K562 (cell line): Measurements from ENCODE around the gene NR1H2. TPM values are rescaled to one million over a fixed set of nuclear protein-coding genes. Genes with fewer than 3 reads are reported as not detected.

Experiments used
- ARID1B ChIP-seq: fragments of 450-650 bp; IDR thresholded peaks from 2 replicates; pipeline ENCODE4 v1.6.1; 2016; ENCODE audit warnings: antibody characterized with exemption, mild to moderate bottlenecking, inconsistent platforms
- ARID2 ChIP-seq: fragments of 450-650 bp; IDR thresholded peaks from 2 replicates; pipeline ENCODE4 v1.6.1; 2017; ENCODE audit warnings: antibody characterized with exemption, mild to moderate bottlenecking
- CEBPG ChIP-seq, 3 experiments: fragments of 200-800 bp in 1 of 3; sonication (Bioruptor generic) in 1 of 3; sonication (generic) in 1 of 3; formaldehyde crosslinking in 1 of 3; IDR thresholded peaks in 2 of 3; conservative IDR thresholded peaks in 1 of 3; 2 replicates each; pipeline versions ENCODE4 v1.6.1 to v1.8.0; 2016 to 2022; ENCODE audit warnings: missing compliant biosample characterization in 2 of 3, missing genetic modification characterization in 2 of 3, mild to moderate bottlenecking in 1 of 3, missing genetic modification reagents in 1 of 3
- HDAC1 ChIP-seq, 2 experiments: fragments of 450-650 bp; IDR thresholded peaks; 2 replicates each; pipeline ENCODE4 v1.6.1; 2016 to 2017; ENCODE audit warnings: inconsistent platforms in 1 of 2, mild to moderate bottlenecking in 1 of 2, moderate library complexity in 1 of 2
- HDGF ChIP-seq: fragments of 450-650 bp; IDR thresholded peaks from 2 replicates; pipeline ENCODE4 v1.6.1; 2016
- HNRNPUL1 ChIP-seq: fragments of 200-400 bp; formaldehyde crosslinking; IDR thresholded peaks from 2 replicates; pipeline ENCODE4 v1.6.1; 2017; ENCODE audit warnings: low read length
- JUNB ChIP-seq: fragments of 450-650 bp; formaldehyde crosslinking; conservative IDR thresholded peaks from 2 replicates; pipeline ENCODE4 v1.4.0; 2020; ENCODE audit warnings: mild to moderate bottlenecking
- KAT7 ChIP-seq: sonication (generic); formaldehyde crosslinking; IDR thresholded peaks from 2 replicates; pipeline ENCODE4 v1.8.0; 2022; ENCODE audit warnings: missing genetic modification reagents, mild to moderate bottlenecking, borderline replicate concordance
- MYNN ChIP-seq, 2 experiments: sonication (generic); formaldehyde crosslinking in 1 of 2; IDR thresholded peaks; 2 replicates each; pipeline versions ENCODE4 v1.5.0 to v1.6.1; 2016 to 2020; ENCODE audit warnings: antibody characterized with exemption in 1 of 2, missing genetic modification reagents in 1 of 2
- SMARCA4 ChIP-seq: fragments of 450-650 bp; IDR thresholded peaks from 2 replicates; pipeline ENCODE4 v1.6.1; 2016
- STAT5A ChIP-seq: IDR thresholded peaks from 2 replicates; pipeline ENCODE4 v1.6.1; 2012; ENCODE audit warnings: low read length, inconsistent platforms, borderline replicate concordance
- TCF3 ChIP-seq: sonication (generic); formaldehyde crosslinking; IDR thresholded peaks from 2 replicates; pipeline ENCODE4 v1.4.0; 2020; ENCODE audit warnings: mild to moderate bottlenecking, missing genetic modification reagents
- TOE1 ChIP-seq, 2 experiments: fragments of 450-650 bp in 1 of 2; sonication (generic) in 1 of 2; formaldehyde crosslinking in 1 of 2; IDR thresholded peaks; 2 replicates each; pipeline versions ENCODE4 v1.7.1 to v1.8.0; 2016 to 2022; ENCODE audit warnings: borderline replicate concordance in 2 of 2, mild to moderate bottlenecking in 2 of 2, antibody characterized with exemption in 1 of 2, inconsistent platforms in 1 of 2, low read depth in 1 of 2, missing genetic modification reagents in 1 of 2, moderate library complexity in 1 of 2
- ZNF184 ChIP-seq: sonication (generic); formaldehyde crosslinking; IDR thresholded peaks from 2 replicates; pipeline ENCODE4 v1.5.0; 2020; ENCODE audit warnings: missing genetic modification reagents
- ZNF274 ChIP-seq: IDR thresholded peaks from 2 replicates; pipeline ENCODE4 v1.6.1; 2011; ENCODE audit warnings: low read depth, mild to moderate bottlenecking, low read length, moderate library complexity, borderline replicate concordance
- polyA plus RNA-seq, 8 experiments: library from polyadenylated mRNA; depleted of rRNA in 4 of 8; stranded (reverse) in 5 of 8; unstranded in 3 of 8; fragments of >200 nt; fragmentation: Nextera tagmentation in 2 of 8; fragmentation: Illumina TruSeq in 1 of 8; extraction: Ambion mirVana in 2 of 8; extraction: Trizol in 1 of 8; gene quantifications; 2 replicates each; pipeline versions ENCODE4 v1.2.1 to v1.2.3, GENCODE V29; 2011 to 2014; ENCODE audit warnings: inconsistent platforms in 1 of 8, missing spikeins in 1 of 8
- total RNA-seq, 7 experiments: library from RNA; depleted of rRNA in 6 of 7; stranded (reverse); fragments of >200 nt in 6 of 7; fragmentation: Illumina TruSeq in 2 of 7; extraction: Trizol in 2 of 7; gene quantifications; 2 replicates each; pipeline versions ENCODE4 v1.2.1 to v1.2.3, GENCODE V29; 2011 to 2021; ENCODE audit warnings: low replicate concordance in 1 of 7
- TF ChIP-seq, protein P1 (sequence below): sonication (generic); formaldehyde crosslinking; IDR thresholded peaks from 2 replicates; pipeline ENCODE4 v1.8.0; 2022; ENCODE audit warnings: mild to moderate bottlenecking, missing genetic modification reagents
- TF ChIP-seq, protein P2 (sequence below): conservative IDR thresholded peaks from 2 replicates; pipeline ENCODE4 v1.6.1; 2011; ENCODE audit warnings: low read depth, mild to moderate bottlenecking, low read length; ENCODE audit not compliant: control insufficient read depth
- TF ChIP-seq, protein P3 (sequence below): fragments of 450-650 bp; IDR thresholded peaks from 2 replicates; pipeline ENCODE4 v1.7.1; 2018; ENCODE audit warnings: mild to moderate bottlenecking, low read depth; ENCODE audit not compliant: partially characterized antibody

Gene NR1H2
- total and polyA plus RNA-seq, 9 of the 15 experiments (the other 6 are each of a cell fraction or from before 2014, with no cell fraction given): 0.11 to 73.8 (median 24.0) TPM

DNA sequence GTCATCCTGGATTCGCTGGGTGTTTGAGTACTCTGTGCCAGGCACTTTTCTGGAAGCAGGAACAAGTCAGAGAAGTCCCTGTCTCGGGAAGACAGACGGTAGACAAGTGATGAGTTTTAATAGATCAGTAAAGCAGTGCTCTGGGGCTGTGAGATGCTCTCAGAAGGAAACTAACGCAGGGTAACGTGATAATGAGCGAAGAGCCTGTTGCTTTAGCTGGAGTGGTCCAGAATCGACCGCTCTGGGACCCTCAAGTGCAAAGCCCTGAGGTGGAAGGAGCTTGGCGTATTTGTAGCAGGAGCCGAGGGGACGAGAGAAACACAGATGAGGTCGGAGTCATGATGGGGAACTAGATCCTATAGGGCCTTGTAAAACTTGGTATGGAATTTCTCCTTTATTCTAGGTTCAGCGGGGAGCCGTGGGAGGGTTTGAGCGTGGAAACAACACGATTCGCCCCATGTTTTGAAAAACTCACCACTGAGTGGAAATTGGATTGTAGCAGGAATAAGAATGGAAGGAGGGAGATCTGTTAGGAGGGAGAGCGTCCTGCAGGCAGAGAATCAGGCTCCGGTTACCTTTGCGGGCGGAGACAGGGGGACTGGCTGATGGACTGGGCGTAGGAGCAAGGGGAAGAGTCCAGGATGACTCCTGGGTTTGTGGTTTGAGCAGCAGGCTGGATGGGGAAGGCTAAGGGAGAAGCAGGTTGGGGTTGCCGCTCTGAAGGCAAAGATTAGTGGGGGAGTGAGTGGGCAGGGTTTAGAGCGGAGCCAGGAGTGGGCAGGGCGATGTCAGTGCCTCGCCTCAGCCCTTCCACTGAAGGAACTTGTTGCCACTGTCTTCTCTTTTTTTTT, 8.7 kb downstream of the NR1H2 start (continued):
- TF ChIP-seq JUNB (CRISPR knock-in tag): no peak
- TF ChIP-seq SMARCA4: no peak
- no peak for TF ChIP-seq STAT5A
- TF ChIP-seq MYNN (IDR thresholded peaks at IDR 0.05): no peak
- TF ChIP-seq MYNN (CRISPR knock-in tag; IDR thresholded peaks at IDR 0.05): no peak
- TF ChIP-seq, protein P1, sequence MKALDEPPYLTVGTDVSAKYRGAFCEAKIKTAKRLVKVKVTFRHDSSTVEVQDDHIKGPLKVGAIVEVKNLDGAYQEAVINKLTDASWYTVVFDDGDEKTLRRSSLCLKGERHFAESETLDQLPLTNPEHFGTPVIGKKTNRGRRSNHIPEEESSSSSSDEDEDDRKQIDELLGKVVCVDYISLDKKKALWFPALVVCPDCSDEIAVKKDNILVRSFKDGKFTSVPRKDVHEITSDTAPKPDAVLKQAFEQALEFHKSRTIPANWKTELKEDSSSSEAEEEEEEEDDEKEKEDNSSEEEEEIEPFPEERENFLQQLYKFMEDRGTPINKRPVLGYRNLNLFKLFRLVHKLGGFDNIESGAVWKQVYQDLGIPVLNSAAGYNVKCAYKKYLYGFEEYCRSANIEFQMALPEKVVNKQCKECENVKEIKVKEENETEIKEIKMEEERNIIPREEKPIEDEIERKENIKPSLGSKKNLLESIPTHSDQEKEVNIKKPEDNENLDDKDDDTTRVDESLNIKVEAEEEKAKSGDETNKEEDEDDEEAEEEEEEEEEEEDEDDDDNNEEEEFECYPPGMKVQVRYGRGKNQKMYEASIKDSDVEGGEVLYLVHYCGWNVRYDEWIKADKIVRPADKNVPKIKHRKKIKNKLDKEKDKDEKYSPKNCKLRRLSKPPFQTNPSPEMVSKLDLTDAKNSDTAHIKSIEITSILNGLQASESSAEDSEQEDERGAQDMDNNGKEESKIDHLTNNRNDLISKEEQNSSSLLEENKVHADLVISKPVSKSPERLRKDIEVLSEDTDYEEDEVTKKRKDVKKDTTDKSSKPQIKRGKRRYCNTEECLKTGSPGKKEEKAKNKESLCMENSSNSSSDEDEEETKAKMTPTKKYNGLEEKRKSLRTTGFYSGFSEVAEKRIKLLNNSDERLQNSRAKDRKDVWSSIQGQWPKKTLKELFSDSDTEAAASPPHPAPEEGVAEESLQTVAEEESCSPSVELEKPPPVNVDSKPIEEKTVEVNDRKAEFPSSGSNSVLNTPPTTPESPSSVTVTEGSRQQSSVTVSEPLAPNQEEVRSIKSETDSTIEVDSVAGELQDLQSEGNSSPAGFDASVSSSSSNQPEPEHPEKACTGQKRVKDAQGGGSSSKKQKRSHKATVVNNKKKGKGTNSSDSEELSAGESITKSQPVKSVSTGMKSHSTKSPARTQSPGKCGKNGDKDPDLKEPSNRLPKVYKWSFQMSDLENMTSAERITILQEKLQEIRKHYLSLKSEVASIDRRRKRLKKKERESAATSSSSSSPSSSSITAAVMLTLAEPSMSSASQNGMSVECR (CRISPR knock-in tag): peak; percentile 63; the same call in 1 of the 2 replicates
- TF ChIP-seq CEBPG (CRISPR knock-in tag; IDR thresholded peaks at IDR 0.05): no peak
- no peak for TF ChIP-seq CEBPG (tag; conservative IDR thresholded peaks at IDR 0.05 in 1 of 2, IDR thresholded peaks at IDR 0.05 in 1 of 2)
- 0 out of 2 replicates have a peak, but pooled peaks have one; percentile 16 for TF ChIP-seq TOE1 (IDR thresholded peaks at IDR 0.05; ENCODE audit: borderline replicate concordance)
- TF ChIP-seq TOE1 (CRISPR knock-in tag; IDR thresholded peaks at IDR 0.05; ENCODE audit: borderline replicate concordance, low read depth): no peak
- 0 out of 2 replicates have a peak, but pooled peaks have one; percentile 4 for TF ChIP-seq TCF3 (CRISPR knock-in tag)
- TF ChIP-seq KAT7 (CRISPR knock-in tag): no peak
- TF ChIP-seq ZNF274: no peak
- TF ChIP-seq HNRNPUL1: no peak
- TF ChIP-seq, protein P2, sequence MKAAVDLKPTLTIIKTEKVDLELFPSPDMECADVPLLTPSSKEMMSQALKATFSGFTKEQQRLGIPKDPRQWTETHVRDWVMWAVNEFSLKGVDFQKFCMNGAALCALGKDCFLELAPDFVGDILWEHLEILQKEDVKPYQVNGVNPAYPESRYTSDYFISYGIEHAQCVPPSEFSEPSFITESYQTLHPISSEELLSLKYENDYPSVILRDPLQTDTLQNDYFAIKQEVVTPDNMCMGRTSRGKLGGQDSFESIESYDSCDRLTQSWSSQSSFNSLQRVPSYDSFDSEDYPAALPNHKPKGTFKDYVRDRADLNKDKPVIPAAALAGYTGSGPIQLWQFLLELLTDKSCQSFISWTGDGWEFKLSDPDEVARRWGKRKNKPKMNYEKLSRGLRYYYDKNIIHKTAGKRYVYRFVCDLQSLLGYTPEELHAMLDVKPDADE: 0 out of 2 replicates have a peak, but pooled peaks have one; percentile 24
- TF ChIP-seq, protein P3, sequence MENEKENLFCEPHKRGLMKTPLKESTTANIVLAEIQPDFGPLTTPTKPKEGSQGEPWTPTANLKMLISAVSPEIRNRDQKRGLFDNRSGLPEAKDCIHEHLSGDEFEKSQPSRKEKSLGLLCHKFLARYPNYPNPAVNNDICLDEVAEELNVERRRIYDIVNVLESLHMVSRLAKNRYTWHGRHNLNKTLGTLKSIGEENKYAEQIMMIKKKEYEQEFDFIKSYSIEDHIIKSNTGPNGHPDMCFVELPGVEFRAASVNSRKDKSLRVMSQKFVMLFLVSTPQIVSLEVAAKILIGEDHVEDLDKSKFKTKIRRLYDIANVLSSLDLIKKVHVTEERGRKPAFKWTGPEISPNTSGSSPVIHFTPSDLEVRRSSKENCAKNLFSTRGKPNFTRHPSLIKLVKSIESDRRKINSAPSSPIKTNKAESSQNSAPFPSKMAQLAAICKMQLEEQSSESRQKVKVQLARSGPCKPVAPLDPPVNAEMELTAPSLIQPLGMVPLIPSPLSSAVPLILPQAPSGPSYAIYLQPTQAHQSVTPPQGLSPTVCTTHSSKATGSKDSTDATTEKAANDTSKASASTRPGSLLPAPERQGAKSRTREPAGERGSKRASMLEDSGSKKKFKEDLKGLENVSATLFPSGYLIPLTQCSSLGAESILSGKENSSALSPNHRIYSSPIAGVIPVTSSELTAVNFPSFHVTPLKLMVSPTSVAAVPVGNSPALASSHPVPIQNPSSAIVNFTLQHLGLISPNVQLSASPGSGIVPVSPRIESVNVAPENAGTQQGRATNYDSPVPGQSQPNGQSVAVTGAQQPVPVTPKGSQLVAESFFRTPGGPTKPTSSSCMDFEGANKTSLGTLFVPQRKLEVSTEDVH: no peak
- no peak for TF ChIP-seq ARID2
- TF ChIP-seq ARID1B: peak; percentile 11; the same call in 1 of the 2 replicates
- no peak for TF ChIP-seq ZNF184 (CRISPR knock-in tag)
- TF ChIP-seq HDGF: no peak
- peak in 1 of 2 experiments; percentile 24; a peak in 2 of 4 replicates for TF ChIP-seq HDAC1 (IDR thresholded peaks at IDR 0.05)
